GM18498 (cell line): ENCODE measurements around the gene JMJD4.

ENCODE experiments used
- ATAC-seq: cut with Tn5 transposase; IDR thresholded peaks from one replicate; pipeline ENCODE4 v1.9.1; 2021; ENCODE audit warnings: mild to moderate bottlenecking, moderate library complexity; ENCODE audit not compliant: unreplicated experiment

Gene JMJD4

GRCh38 chr1:227769047-227769935 lies 34.2 kb upstream of the JMJD4 start:
- no peak for ATAC-seq

DNA sequence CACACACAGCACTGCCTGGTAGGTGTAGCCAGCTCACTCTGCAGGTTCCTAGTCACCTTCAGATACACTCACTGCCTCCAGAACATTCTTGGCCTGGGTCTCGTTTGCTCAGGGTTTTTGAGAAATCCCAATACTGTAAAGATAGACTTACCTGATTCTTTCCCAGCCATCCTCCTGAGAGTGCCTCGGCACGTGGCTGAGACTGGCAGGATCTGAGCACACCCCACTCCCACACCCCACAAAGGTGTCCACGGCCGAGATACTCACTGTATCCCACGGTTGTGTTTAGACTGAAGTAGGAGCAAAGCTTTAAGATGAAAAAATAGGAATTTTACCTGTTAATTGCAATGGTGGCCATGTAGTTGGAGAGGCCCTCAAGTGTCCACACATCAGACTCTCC lies 33.5 kb upstream of the JMJD4 start:
- no peak for ATAC-seq

DNA sequence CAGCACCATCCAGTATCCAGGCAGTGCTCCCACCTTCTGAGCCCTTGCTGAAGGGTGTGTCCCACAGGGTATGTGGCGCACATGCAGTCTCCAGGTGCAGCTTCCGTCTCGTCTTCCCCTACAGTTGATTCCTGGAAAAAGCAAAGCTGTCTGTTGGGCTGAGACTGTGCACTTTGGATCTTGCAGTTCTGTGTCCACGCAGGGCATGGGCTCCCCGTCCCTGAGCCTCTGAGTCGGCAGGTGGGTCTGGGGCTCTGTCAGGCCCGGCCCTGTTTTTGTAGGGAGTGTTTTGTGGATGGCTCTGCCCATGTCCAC lies 33.0 kb upstream of the JMJD4 start:
- ATAC-seq: no peak

GRCh38 chr1:227767401-227768124 lies 32.5 kb upstream of the JMJD4 start:
- no peak for ATAC-seq

DNA sequence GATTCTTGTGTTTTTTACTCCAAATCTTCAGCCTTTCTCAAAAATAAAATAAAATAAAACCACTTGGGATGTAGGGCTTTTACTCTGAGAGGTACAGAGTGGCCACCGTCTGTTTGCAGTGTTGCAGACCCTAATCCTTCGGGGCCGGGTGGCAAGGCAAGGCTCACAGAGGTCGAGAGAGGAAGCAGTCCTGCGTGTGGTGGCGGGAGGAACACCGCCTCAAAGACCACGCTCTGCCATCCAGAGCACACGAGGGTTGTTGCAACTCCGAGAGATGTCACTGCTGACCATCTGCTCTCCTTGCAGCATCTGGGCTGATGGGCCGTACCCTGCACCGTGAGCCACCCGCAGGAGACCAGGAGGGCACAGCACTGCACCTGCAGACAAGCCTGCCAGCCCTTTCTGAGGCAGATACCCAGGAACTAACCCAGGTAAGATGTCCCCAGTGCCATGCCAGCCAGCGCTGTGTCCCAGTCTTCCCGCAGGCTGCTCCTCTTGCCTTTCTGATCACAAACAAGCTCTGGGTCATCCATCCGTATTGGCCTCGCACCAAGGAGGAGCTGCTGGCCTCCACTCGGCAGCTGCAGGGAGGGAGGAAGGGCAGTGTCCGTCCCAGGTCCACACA lies 31.7 kb upstream of the JMJD4 start:
- no peak for ATAC-seq

DNA sequence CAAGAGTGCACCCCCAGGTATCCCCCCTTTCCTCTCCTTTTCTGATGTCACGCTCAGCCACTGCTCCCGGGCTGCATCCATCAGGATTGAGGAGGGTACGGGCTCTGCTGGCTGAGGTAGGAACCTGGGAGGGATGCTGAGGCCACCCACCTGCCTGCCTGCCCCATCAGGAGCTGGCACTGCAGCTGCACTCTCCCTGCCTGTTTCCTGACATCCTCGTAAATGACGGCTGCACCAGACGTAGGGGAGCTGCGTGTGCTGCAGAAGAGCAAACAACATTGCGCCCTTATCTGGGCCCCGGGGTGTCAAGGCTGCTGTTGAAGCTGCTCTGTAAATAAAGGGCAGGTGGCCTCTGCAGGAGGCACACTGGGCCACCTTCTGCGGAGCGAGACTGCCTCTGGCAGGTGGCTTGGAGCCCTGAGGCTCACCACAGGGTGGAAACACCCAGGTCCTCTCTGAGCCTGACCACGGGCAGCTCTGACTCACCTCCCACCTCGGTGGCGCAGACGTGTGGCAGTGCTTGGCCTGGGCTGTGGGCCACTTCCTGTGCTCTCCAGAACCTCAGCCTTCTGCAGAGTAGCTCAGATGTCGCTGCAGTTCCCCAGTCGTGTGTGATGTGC lies 31.0 kb upstream of the JMJD4 start:
- no peak for ATAC-seq

- ATAC-seq: no peak
Measured at GRCh38 chr1:227765261-227766014, 30.3 kb upstream of the JMJD4 start.

DNA sequence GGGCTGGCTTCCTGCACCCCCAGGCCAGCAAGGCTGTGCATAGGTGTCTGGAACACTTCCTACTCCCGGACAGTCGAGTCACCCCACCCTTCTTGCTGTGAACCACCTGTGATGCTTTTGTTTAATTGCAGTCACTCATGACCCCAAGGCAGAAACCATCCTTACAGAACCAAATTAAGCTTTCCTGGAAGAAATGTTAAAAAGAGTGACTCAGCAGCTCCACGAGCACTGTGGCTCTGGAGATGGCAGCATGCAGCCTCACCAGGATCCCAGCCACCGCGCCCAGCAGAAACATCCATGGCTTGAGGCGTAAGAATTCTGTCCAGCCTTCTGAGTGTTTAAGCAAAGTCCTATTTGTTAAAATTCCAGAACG lies 28.9 kb upstream of the JMJD4 start:
- ATAC-seq: no peak

GRCh38 chr1:227763246-227764018 lies 28.3 kb upstream of the JMJD4 start:
- no peak for ATAC-seq

- ATAC-seq: peak; percentile 86
Measured at GRCh38 chr1:227762231-227762911, 27.3 kb upstream of the JMJD4 start.

- ATAC-seq: no peak
Measured at GRCh38 chr1:227761621-227762230, 26.6 kb upstream of the JMJD4 start.

- no peak for ATAC-seq
Measured at GRCh38 chr1:227760377-227760776, 25.3 kb upstream of the JMJD4 start.

GRCh38 chr1:227759341-227760300 lies 24.5 kb upstream of the JMJD4 start:
- ATAC-seq: no peak

DNA sequence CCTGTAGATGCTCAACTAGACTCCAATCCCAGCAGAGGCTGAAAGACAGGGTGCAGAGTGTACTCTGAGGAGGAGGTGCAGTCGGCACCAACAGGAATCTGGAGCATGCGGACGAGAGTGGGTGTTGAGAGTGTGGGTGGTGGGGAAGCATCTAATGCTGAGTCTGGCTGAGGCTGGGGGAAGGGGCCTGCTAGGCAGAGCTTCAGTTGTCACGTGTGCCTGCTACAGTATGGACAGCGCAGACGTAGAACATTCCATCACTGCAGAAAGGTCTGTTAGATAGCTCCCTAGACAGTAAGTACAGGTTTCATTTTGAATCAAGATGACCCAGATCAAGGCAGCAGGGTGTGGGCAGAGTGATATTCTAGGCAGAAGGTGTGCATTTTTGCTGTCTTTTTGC lies 23.3 kb upstream of the JMJD4 start:
- ATAC-seq: no peak

DNA sequence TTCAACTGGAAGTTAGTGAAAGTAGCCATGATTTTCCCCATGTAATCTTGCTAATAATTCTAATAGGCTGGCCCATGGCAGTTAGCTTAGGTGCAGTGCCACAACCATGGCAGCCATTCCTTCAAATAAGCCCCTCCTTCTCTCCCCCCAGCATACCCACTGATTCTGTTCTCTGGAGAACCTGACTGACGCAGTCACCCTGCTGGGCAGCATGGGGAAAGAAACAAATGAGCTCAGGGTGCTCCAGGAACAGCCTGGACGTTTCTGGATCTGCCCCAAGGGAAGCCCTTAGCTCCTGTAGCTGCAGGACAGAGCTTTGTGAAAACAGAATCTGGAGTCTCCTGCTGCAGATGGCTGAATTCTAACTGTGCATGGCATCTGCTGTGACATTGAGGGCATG lies 22.7 kb upstream of the JMJD4 start:
- no peak for ATAC-seq

- ATAC-seq: no peak
Measured at GRCh38 chr1:227756172-227756959, 21.3 kb upstream of the JMJD4 start.

DNA sequence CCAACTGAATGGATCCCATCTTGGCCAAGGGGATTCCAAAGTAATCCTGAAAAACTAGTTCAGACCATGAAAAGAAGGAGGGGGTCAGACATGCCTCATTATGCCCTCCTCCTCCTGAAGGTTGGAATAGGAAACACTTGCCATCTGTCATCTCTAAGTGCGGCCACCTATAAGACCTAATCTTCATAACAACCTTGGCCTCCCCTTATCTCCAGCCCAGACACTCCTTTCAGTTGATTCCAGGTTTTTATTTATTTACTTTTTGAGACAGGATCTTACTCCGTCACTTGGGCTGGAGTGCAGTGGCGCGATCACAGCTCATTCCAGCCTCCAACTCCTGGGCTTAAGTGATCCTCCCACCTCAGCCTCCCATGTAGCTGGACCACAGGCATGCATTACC lies 19.9 kb upstream of the JMJD4 start:
- no peak for ATAC-seq
